D721Med (cell line): ENCODE data around the gene HNRNPM.

ENCODE experiments used
- DNase-seq: peaks from one replicate; pipeline ENCODE4 v3.0.0; 2011; ENCODE audit warnings: low spot score; ENCODE audit not compliant: insufficient read length
- FAIRE-seq: peaks from 2 replicates; lab custom pipeline; 2011; peaks lifted over from hg19 to GRCh38; lab: Jason Lieb, UNC
- TF ChIP-seq, protein P1 (sequence below): IDR thresholded peaks from 2 replicates; pipeline ENCODE4 v1.5.1; 2012; ENCODE audit warnings: mild to moderate bottlenecking, control low read depth; ENCODE audit not compliant: insufficient read depth; ENCODE audit errors: missing control alignments

HNRNPM gene

GRCh38 chr19:8530061-8530679 is 85.4 kb downstream of the HNRNPM start:
- TF ChIP-seq, protein P1, sequence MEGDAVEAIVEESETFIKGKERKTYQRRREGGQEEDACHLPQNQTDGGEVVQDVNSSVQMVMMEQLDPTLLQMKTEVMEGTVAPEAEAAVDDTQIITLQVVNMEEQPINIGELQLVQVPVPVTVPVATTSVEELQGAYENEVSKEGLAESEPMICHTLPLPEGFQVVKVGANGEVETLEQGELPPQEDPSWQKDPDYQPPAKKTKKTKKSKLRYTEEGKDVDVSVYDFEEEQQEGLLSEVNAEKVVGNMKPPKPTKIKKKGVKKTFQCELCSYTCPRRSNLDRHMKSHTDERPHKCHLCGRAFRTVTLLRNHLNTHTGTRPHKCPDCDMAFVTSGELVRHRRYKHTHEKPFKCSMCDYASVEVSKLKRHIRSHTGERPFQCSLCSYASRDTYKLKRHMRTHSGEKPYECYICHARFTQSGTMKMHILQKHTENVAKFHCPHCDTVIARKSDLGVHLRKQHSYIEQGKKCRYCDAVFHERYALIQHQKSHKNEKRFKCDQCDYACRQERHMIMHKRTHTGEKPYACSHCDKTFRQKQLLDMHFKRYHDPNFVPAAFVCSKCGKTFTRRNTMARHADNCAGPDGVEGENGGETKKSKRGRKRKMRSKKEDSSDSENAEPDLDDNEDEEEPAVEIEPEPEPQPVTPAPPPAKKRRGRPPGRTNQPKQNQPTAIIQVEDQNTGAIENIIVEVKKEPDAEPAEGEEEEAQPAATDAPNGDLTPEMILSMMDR: no peak
- FAIRE-seq (no peak), DNase-seq (no peak)

DNA sequence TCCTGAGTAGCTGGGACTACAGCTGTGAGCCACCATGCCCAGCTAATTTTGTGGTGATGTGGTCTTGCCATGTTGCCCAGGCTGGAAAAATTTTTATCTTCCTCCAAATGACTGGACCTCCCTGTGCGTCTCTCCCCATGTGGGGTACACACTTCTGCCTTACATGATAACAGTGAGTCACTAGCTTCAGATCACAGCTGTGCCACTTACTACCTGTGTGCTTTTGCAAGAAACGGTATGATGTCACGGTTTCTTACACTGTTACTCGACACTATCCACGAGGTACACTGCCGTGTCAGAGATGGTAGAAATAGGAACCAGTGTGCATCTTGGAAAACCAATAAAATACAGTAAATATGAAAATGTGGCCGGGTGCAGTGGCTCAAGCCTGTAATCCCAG is 86.7 kb downstream of the HNRNPM start:
- TF ChIP-seq, protein P1: no peak
- no peak for FAIRE-seq
- no peak for DNase-seq

GRCh38 chr19:8532225-8532624 is 87.5 kb downstream of the HNRNPM start:
- TF ChIP-seq, protein P1: no peak
- FAIRE-seq: no peak
- DNase-seq: no peak

GRCh38 chr19:8536282-8536681 is 91.5 kb downstream of the HNRNPM start:
- FAIRE-seq: no peak
- no peak for DNase-seq
- TF ChIP-seq, protein P1: no peak

DNA sequence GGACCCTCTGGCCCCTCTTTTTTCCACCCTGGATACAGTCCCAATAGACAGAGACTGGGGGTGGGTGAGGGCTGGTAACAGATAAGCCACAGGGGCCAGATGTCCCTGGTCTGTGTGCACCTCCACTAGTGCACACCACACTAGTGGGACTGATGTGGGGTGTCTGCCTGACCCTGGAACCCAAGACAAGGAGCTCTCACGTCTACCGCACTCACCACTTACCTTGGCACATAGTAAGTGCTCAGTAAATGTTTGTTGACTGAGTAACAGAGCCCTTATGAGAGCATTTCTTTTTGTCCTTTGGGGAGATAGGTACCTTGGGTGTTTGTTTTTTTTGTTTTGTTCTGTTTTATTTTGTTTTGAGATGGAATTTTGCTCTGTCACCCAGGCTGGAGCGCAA is 92.3 kb downstream of the HNRNPM start:
- FAIRE-seq: no peak
- TF ChIP-seq, protein P1: no peak
- DNase-seq: no peak
